Stimulated activated CD4-positive, alpha-beta T cell treated with anti-CD3 and anti-CD28 coated beads, TNF-alpha, amount 100 ng/mL, for 48 hours (primary cell): ENCODE measurements around the gene MAGI1.

Experiments used
- DNase-seq, 3 donors: peaks; one replicate each; pipeline ENCODE4 v3.0.0-alpha.2; 2020; ENCODE audit warnings: low read depth in 3 of 3

The MAGI1 gene

GRCh38 chr3:65807225-65807624 lies 231.5 kb downstream of the MAGI1 start:
- DNase-seq, result no peak

GRCh38 chr3:65806600-65806999 lies 232.1 kb downstream of the MAGI1 start:
- no peak for DNase-seq

DNA sequence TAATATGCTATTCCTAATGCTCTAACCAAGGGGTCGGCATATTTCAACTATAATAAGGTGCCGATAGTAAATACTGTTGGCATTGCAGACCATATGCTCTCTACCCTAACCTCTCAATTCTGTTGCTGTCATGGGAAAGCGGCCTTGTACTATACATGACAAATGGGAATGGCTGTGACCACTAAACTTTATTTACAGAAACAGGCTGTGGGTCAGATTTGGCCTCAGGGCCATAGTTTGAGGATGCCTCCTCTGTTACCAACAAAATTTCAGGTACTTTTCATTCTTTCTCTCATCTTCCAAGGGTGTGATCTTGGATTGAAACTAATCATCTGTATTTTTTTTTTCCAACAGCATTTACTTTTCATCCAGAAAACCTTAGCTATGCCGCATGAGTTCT lies 242.0 kb downstream of the MAGI1 start:
- no peak for DNase-seq

DNA sequence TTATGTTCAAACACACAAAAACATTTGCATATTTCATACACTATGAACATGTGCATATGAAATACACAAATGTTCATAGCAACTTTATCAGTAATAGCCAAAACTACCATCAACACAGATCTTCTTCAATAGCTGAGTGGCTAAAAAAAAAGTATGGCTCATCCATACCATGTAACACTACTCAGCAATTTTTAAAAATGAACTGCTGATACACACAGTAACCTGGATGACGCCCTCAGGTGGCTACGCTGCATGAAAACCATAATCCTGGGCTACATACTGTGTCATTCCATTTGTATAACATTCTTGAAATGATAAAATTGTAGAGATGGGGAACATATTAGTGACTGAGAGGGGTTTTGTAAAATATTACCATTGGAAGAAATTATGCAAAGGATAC lies 243.6 kb downstream of the MAGI1 start:
- no peak for DNase-seq

GRCh38 chr3:65793495-65794200 lies 245.1 kb downstream of the MAGI1 start:
- no peak for DNase-seq

- DNase-seq, result no peak
Measured at GRCh38 chr3:65788461-65788860, 250.3 kb downstream of the MAGI1 start.

GRCh38 chr3:65787827-65788226 lies 250.9 kb downstream of the MAGI1 start:
- no peak for DNase-seq

- DNase-seq, result no peak
Measured at GRCh38 chr3:65787340-65787739, 251.4 kb downstream of the MAGI1 start.

DNA sequence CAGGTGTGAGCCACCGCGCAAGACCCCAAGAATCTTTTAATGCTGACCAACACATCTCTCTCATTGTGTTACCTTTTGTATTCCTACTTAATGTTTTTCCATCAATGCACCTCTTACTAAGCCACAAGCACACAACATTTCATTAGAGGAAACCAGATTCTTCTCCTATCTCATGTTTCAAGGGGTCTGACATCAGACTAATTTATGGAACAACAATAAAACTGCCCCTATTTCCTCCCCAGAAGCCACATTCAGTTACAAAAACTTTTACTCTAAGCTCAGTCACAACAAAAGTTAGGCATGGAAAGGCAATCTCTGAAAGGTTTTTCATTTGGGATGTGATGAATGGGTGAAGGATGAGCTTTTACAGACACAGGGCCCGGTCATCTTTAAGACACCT lies 251.8 kb downstream of the MAGI1 start:
- DNase-seq, result no peak

GRCh38 chr3:65785065-65785645 lies 253.6 kb downstream of the MAGI1 start:
- DNase-seq, result no peak

- DNase-seq, result no peak
Measured at GRCh38 chr3:65783117-65783516, 255.6 kb downstream of the MAGI1 start.

- DNase-seq, result no peak
Measured at GRCh38 chr3:65781594-65781993, 257.1 kb downstream of the MAGI1 start.

DNA sequence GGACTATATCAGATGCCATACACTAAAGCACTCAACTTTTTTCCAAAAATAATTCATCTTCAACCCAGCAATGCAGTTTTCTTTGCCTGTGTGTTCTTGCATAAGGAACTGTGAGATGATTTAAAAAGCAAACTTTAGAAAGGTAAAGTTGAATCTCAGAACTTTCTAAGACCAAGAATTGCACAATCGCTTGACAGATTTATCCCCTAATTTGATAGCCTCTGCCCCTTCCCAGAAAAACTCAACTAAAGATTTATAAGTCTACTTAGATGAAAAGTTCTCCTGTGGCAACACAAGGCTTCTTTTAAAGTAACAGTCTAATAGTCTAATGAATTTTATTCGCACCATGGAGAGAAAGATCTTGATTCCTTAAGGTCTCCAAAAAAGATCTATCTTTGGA lies 259.3 kb downstream of the MAGI1 start:
- DNase-seq, result no peak

GRCh38 chr3:65778968-65779367 lies 259.8 kb downstream of the MAGI1 start:
- DNase-seq, result no peak

DNA sequence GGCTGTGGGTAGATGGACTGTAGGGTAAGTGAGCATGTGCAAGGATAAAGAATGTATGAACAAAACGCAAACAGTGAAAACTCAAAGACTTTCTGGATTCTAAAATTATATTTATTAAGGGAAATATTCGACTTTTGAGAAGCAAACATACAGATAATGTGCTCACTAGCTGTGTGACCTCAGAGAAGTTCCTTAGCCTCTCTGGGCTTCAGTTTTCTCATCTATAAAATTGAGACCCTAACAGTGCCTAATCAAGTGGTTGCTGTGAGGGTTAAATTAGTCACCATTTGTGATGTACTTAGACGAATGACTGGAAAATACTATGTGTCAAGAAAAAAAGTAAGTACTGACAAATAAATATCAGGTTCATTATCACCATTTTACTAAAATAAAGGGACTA lies 261.7 kb downstream of the MAGI1 start:
- no peak for DNase-seq

DNA sequence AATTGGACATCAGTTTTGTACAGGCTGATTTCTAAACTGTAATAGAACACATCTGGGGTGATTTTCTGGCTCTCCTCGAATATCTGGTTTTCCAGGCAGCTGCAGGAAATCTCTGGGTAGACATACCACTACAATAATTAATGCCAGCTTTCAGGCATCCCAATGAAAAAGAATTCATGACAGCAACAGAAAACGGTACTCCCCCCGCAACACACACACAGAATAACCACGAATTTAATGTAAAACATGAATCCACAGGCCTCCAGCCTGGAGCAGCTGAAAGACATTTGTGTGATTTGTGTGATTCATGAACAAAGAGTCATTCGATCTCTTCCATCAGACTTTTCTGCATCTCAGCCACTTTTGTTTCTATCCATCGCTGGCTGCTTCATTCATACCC lies 262.2 kb downstream of the MAGI1 start:
- no peak for DNase-seq

DNA sequence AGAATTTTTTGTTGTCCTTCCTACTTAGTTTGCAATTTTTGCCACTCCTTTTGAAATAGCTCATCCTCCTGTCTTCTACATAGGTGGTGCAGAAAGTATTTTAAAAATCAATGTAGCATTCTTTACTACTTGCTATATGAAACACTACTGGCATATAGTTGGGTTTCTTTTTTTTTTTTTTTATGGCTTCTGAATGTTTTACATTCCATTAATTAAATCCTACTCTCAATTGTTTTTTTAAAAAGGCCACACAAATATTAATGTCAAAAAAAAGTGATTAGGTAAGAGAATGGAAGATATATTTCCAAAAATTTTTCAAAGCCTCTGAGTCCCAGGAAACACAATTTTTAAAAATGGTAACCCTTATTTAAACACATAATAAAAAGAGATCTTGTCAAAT lies 262.6 kb downstream of the MAGI1 start:
- DNase-seq, result no peak

- no peak for DNase-seq
Measured at GRCh38 chr3:65772758-65773157, 266.0 kb downstream of the MAGI1 start.

DNA sequence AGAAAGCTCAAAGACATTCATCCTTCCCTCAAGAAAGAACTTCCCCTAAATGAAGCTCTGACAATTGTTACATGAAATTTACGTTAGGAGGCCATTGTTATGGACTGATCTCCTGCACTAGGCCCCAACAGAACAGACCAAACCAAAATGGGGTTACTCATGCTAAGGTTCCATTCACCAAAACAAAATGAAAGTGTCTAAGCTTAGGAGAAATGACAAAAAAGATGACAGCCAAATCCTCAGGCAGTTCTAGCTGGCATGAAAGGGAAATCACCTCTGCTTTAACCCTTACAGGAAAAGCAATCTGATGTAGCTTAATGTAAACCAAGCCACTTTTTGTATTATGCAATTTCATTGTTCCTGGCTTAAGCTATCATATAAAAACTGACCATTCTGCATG lies 271.2 kb downstream of the MAGI1 start:
- DNase-seq, result no peak

DNA sequence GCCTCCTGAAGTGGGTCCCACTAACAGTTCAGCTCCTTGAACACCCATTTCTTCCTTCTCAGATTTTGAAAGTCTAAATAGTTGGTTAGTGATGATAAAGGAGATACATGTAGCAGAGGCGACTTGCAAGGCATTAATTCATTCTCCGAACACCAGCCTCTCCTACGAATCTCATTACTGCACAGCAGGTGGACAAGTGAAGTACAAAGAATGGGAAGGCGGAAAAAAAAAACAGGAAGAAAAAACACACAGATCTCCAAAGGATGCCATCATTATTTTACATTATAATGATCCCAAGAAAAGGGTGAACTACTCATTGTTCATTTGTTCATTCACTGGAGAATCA lies 276.5 kb downstream of the MAGI1 start:
- no peak for DNase-seq

DNA sequence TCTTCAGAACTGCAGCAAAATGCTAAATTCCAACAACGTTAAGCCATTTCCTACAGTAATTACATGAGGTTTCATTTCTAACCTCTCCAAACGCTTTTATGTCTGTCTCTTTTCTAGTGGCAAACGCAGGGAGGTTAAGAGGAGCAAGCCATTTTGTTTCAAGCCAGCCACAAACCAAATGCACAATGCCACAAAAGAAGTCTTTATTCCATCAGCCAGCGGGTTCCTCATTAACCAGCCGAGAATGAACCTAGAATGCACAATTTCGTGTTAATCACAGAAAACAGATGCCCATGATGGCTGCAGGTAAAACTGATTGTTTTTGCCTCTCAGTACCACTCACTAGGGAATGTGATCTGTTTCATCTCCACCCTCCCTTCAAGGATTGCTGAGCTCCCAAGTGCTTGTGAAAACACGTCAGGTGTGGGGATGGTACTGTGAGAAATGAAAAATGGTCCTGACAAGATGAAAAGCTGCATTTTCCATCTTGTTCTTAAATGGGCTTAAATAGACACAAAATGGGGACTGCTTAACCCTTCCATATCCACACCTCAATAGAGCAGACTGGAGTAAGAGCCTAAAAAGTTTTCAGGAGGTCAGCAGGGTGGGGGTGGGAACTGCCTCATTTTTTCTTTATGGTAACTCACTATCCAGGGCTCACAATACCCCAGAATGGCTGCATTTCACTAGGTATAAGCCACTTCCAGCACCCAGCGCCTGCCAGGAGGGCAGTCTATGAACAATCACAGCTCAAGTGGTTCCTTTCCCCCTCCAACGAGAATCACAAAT lies 277.1 kb downstream of the MAGI1 start:
- DNase-seq, result no peak

- no peak for DNase-seq
Measured at GRCh38 chr3:65758876-65759598, 279.7 kb downstream of the MAGI1 start.

DNA sequence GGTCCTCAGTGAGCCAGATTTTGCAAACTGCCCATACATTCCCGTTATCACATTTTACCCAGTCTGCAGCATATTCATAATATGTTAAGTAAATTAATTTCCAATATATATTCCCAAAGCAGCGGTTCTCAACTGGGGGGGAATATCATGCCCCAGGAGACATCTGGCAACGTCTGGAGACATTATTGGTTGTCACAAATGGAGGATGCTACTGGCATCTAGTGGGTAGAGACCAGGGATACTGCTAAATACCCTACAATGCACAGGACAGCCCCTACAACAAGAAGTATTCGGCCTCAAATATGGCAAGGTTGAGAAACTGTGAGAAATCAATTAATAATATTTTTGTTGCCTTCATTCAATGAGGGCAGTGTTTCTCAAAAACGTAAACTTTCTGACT lies 280.3 kb downstream of the MAGI1 start:
- no peak for DNase-seq
